ENCODE results near the gene TCN2.
"Not testable (repeated sequence)": the region's sequence is repeated elsewhere in the genome, so short reads cannot be mapped to it uniquely, and the experiment has no call there.

The TCN2 gene

DNA sequence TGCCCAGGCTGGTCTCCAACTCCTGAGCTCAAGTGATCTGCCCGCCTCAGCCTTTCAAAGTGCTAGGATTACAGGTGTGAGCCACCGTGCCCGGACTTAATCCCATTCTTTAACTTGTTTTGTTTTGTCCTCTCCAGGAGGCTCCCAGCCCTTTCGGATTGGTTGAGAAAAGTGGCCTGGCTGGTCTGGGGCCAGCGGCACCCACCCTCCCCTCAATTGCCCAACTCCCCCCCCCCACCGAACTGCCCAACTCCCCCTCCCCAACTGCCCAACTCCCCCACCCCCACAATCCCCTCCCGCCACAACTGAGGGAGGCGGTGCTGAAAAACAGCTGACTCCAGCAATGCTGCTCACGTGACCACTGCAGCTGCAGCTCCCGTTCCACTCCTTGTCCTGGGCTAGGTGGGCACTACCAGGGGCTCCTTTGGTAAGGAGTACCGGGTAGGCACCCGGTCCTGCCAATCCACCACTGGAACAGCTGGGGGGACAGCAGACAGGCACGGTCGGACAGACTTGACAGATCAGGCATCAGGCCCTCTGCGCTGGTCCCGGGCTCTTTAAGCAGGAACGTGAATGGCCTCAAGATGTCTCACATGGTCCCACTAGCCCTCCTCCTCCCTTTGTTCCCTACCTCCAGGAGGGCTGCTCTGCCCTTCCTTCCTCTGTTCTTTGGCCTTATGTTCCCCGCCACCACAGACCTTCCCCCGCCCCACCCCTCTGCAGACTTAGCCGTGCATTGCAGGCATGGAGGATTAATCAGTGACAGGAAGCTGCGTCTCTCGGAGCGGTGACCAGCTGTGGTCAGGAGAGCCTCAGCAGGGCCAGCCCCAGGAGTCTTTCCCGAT is at the start of gene TCN2:
Gene TCN2, plus strand, starts transcription at position 720 of the 845 bp plus-strand sequence. CDS start 158 bp downstream, outside the sequence.
- peak; percentile 59 for DNase-seq

DNA sequence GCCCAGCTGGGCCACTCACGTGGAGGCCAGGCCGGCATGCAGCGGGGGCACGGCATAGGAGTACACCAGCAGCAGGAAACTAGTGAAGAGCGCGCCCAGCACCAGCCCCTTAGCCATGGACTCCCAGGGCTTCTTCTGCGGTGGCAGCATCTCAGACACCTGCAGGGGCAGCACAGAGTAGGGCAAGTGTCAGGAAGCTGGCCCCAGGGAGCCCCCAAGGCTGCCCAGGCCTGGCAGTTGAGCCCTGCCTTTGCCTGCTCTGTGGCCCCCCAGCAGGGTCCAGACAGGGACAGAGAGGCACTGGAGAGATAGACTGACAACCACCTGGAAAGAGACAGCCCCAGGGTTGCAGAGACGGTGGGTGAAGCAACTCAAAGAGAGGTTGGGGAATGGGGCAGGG is 49.7 kb upstream of the TCN2 start:
- DNase-seq = no peak

DNA sequence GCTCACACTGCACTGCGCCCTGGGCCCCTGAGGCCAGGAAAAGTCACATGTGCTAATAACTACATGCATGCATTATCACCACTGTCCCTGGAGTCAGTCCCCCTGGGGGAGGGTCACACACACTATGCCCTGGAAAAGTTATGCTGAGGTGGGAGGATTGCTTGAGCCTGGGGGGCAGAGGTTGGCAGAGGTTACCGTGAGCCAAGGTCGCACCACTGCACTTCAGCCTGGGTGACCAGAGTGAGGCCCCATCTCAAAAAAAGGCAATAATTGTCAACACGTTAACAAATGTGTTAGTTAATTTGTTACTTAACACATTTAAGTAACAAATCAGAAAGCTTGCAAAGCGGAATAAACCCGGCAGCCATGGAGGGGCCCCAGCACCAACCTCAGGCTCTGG is 47.1 kb upstream of the TCN2 start:
- DNase-seq = no peak

DNA sequence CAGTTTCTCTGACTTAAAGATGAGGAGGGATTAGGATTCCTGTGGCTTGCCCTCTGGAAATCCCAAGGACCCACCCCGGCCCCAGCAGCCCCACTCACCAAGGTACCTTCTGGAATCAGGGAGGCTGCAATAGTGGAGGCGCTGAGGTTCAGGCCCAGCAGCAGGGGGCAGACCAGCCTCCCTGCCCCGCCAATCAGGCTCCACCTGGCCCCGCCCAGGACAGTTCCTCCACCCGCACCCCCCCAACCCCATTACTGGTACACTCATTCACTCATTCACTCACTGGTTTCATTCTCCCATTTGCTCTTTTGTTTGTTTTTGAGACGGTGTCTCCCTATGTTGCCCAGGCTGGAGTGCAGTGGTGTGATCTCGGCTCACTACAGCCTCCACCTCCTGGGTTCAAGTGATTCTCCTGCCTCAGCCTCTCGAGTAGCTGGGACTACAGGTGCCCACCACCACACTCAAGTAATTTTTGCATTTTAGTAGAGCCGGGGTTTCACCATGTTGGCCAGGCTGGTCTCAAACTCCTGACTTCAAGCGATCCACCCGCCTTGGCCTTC is 46.3 kb upstream of the TCN2 start:
- DNase-seq = peak; percentile 3

DNA sequence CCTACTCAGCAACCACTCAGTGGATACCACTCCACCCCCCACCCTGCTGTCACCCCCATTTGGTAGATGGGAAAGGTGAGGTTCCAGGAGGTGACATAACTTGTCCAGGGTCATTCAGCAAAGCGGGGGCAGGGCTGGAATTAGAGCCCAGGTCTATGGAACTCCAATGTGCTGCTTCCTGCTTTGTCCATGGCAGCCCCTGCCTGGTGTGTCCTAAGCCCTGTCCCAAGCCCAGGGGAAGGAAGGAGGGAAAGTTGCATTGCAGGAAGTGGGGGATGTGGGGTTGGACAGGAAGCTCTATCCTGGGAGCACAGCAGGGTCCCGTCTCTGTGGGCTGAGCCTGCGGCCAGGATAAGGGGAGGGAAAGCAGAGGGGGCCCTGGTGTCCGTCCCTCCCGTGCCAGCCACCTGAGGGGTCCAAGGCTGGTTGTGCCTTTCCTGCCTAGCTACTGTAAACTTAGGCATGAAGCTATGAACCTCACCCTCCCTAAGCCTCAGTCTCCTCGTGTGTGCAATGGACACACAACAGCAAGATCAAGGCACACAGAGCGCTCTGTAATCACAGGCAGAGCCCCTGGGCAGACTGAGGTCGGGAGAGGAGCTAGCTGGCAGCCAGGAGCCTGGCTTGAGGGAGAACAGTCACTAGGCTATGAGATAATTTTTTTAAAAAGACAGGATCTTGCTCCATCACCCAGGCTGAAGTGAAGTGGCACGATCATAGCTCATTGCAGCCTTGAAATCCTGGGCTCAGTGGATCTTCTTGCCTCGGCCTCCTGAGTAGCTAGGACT is 45.4 kb upstream of the TCN2 start:
- no peak for DNase-seq

DNA sequence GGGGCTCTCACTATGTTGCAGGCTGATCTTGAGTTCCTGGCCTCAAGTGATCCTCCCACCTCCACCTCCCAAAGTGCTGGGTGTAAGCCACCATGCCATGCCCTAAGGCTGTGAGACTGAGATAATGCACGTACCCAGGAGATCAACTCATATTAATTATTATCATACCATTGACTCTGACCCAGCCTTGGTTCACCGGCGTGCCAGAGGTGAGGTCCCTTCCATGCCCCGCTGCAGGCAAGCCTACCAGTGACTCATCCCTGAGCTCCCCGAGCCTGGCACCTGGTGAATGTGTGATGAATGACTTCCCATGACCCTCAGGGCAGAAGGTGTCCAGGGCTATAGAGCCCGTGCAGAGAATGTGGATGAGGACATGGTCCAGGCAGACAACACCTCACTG is 44.6 kb upstream of the TCN2 start:
- DNase-seq = no peak

DNA sequence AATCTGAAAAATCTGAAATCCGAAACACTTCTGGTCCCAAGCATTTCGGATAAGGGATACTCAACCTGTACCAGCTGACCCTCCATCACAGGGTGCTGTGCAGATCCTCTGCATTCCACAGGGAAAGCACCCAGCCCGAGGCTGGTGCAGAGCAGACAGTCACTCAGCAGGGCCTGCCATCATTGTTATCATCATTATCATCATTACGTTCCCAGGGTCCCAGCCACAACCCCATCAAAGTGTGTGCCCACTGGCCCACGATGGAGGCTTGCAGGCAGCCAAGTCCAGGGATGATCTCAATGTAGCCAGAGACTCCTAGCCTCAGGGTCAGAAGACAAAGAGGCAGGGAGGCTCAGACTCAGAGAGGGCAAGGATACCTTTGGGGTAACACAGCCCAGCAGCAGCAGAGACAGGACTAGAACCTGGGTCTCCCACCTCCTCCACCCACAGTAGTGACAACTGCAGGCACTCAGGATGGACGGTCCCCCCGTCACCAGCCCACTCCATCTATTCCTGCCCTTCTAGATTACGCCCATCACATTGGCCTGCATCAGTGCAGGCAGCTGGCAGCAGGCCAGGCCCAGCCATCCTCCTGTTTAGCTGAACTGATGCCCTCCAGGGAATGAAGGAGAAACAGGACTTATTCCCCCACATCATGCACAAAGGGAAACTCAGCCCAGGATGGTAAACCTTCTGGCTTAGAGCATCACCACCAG is 42.8 kb upstream of the TCN2 start:
- no peak for DNase-seq

DNA sequence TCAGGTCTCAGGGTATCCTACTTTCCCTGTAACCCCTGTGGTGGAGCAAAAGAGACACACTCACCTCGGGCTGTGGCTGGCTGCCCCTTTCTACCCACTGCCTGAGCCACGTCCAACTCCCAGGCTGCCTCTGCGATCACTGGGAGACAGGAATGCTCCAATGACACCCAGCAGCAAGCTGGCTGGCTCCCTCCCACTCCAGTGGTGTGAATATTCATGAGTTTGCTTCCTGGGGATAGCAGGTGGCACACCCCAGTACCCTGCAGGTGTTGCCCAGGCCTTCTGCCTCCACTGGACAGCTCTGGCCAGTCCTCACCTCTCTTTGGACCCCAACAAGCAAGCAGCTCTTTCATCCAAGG is 42.2 kb upstream of the TCN2 start:
- no peak for DNase-seq

DNA sequence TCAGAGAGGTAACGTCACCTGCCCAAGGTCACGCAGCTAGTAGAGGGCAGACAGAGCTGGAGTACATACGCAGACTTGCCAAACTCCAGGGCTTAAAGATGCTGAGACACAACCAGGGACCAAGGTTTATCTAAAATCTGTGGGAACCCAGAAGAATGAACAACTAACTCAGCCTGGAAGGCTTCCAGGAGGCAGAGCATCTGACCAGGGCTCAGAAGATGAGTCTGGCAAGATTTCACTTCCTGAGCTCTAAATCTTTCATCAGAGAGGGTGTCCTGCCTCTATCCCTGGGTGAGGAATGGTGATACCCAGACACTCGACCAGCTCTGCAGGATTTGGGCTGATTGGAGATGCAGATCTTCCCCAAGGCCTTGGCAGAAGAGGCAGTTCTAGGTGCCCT is 41.6 kb upstream of the TCN2 start:
- no peak for DNase-seq

DNA sequence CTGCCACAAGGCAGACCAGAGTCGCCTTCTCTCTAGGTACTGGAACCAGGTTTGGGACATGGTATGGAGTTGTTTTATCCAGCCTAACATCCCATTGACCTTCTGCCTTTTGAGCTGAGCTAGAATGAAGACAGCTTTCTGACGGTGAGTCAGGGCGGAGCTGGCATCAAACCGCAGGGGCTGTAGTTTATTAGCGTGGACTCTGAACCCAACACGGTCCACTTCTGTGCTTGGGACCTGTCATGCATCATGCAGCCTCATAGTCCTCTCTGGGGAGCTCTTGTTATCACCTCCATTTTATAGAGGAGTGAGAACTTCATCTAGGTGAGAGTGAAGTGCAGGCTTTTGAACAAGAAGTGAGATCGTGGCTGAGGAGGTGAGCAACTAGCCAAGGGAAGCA is 40.8 kb upstream of the TCN2 start:
- no peak for DNase-seq

DNA sequence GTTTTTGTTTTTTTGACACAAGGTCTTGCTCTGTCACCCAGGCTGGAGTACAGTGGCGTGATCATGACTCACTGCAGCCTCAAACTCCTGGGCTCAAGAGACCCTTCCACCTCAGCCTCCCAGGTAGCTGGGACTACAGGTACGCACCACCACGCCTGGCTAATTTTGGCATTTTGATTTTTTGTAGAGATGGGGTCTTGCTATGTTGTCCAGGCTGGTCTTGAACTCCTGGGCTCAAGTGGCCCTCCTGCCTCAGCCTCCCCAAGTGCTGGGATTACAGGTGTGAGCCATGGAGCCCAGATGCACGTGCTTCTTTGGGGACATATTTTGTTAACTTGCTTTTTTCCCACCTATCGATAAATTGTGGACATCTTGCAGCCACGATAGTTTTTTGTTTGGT is 39.7 kb upstream of the TCN2 start:
- DNase-seq = not testable (repeated sequence)

DNA sequence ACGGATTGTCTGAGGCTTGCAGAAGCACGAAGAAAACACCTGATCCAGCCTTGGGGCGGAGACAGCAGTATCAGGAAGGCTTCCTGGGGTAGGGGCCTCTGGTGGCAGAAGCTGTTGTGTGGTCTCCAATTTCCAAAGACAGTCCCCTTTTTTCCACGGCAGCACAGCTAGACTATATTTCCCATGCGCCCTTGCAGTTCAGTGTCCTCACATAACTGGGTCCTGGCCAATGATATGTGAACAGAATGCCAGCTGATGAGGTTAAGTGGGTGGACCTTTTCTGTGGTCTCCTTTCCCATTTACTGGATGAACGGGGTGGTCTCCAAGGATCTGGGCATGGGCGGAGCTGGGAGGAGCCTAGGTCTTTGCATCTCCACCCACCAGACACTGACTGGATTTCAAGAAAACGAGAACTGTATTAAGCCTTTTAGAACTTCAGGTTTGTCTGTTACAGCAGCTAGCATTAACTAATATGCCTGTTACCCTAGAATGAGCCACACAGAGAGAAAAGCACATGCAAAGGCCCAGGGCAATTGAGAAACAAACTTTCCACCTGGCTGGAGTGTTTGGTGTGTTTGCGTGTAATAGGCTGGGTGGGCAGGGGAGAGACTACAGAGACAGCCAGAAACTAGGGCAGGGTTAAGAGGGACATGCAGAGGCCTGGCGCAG is 38.7 kb upstream of the TCN2 start:
- no peak for DNase-seq

DNA sequence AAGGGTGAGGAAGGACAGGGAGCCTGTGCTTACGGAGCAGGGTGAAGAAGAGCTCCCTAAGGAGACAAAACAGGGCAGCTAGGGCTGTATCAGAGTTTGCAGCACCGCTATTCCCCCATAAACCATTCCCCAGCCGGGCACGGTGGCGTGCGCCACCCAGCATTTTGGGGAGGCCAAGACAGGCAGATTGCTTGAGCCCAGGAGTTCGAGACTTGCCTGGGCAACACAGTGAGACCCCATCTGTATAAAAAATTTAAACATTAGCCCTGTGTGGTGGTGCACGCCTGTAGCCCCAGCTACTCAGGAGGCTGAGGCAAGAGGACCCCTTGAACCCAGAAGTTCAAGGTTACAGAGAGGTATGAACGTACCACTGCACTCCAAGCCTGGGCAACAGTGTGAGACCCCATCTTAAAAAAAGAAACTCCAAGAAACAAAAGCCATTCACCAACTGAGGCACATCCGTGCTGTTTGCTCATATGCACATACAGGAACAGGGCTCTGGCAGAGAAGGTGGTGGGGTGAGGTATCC is 37.2 kb upstream of the TCN2 start:
- no peak for DNase-seq

DNA sequence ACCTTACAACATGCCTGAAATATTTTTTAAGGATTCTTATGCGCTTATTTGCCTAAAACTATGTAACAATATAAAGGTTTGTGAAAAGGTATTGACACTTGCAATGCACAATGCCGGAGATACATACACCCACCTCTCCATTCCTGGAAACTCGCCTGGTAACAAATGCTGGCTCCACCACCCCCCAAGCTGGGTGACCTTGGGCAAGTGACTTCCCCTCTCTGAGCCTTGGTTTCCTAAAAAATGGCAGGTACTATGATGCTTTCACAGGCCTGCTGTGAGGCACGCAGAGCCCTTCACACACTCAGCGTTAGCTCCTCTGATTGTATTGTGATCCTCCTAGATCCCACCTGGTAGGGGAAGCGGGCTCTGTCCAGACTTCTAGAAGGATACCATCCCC is 34.8 kb upstream of the TCN2 start:
- DNase-seq = no peak

DNA sequence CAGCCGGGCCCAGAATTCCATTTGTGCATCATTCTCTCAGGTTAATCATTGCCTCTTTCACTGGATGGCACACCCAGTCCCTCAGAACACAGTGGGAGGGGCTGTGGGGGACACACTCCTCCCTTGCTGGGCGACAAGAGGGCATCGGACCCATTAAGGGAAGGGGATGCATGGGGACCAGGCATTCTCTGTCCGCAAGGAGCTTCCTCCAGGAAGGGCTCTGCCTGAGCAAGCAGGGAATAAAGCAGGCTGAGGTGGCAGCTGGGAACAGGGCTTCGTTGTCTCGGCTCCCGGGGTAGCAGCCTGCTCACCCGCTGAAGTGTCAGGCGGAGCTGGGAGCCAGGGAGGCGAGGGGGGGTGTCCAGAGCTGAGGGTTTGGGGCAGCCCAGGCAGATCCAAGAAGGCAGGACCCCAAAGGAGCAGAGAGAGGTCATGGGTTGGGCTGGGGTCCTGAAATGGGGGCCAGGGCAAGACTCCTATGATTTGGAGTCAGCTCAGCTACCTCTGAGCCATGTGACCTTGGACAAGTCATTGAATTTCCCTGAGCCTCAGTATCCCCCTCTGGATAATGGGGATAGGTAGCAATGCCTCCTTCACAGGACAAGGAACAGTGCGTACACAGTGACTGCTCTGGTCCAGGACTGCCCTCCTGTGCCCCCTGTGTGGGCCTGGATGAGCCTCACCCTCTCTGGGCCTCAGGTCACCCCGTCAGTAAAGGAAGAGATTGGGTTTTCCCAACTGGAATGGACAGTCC is 34.0 kb upstream of the TCN2 start:
- DNase-seq = no peak

DNA sequence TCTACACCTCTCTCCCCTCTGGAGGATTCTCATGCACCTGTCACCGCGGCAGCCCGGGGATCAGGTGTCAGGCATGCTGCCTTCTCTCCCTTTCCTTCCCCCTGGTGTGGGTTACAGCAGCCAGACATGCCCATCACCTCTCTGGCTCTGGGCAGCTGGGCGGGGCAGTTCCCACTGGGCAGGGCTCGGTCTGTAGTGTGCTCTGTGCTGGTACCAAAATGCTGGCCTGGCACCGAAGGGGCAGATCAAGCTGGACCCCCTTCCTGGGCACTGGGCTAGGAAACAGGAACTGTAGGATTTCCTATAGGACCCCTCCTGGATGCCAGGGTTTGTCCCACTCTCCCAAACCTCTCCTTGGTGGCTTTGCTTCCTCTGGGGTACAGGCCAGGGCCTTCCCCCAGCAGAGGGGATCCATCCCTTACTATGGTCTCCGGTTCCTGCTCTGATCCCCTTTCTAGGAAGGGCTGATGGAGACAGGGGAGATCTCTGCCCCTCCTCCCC is 33.3 kb upstream of the TCN2 start:
- no peak for DNase-seq

DNA sequence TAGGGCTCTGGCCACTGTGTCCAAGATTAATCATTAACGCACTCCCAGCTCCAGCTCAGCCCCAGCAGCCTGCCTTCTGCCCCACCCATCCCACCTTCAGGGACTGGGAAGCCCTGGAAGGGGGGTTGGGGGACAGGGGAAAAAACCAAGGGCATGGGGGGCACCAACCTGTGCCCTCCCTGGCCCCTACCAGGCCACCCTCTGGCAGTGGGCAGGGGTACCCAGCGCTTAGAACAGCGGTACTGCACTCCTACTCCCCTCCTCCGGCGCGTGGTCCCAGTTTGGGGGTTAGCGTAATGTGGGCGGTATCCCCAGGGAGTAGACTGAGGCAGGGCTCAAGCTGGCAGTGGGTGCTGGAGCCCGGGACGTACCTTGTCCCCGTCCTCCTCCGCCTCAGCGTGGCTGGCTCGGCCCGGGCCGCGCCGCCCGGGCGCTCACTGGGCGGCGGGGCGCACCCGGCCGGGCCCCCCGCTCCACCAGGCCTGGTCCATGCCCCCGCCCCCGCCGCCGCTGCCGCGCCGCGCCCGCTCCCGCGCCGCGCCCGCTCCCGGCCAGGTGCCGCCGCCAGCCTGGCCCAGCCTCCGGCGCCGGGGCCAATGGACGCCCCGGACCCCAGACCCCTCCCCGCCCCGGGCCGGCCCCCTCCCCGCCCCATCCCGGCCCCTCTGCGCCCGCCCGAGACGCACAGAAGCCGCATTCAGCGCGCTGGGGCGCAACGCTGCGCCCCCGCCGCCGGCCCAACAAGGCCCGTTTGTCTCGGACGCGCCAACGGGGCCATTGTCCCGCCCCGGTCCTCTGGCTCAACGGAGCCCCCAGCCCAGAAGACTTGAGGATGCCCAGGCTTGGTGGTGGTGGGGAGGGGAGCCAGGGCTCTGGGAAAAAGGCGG is 32.6 kb upstream of the TCN2 start, which contains the start of gene GAL3ST1:
Gene GAL3ST1, minus strand, starts transcription at position 571 of the 887 bp plus-strand sequence. CDS start 17,273 bp downstream, outside the sequence.
- no peak for DNase-seq

DNA sequence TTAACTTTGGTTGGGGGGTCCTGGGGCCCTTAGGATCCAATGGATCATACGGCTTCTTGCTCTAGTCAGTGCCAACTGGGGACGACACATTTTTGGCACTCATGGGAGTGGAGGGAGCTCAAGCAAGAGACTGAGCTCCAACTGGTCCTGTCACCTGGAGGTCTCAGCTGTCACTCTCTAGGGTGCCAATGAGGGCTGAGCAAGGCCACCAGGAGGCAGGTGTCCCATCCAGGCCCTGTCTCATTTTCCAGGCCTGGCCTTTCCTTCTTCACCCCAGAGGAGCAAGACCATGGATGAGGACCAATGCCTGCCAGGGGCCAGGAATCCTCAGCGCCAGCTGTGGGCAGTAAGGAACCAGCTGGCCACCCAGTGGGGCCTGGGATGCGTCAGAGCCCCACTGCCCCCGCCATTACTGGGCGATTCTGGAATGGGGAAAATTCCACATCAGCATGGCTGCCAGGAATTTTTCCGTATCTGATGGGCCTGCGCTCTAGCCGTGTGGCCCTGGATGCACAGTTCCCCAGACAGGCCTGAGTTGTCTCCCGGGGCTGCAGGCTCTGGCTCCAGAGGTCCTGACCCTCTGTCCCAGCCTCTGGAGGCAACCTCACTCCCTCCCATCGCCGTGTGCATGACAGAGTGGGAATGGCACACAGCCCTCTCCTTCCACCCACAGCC is 31.8 kb upstream of the TCN2 start:
- no peak for DNase-seq

DNA sequence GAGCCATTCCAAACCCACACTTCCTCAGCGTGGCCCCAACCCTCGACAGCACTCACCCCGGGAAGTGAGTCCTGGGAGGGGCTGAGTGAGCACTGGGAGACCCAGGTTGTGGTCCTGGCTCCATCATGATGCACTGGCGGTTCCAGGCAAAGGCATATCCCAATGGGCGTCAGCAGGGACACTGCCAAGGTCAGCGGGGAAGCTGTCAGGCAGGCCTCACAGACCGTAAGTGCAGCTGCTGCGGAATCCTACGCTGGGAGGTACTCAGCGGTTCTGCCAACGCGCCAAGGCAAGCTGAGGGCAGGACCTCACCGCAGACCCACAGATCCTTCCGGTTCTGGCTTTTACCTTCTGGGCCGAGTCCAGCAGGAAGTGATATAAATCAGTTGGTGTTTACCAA is 31.1 kb upstream of the TCN2 start:
- no peak for DNase-seq

DNA sequence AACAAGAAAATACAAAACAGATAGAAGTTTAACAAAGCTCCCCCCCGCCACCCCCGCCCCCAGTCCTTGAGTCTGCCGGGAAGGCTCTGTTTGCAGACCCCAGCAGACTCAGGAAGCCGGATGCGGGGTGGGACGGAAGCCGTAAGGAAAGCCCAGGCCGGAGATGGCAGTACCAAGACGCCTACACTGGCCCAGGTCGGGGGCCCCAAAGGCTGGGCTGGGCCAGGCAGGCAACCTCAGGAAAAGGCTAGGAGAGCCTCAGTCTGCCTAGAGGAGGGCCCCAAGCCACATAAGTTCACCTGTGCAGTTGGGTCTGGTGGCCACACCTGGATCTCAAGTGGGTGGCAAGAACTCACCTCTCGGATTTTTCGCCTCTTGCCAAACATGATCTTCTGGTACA is 28.5 kb upstream of the TCN2 start:
- no peak for DNase-seq
